GM12878 (cell line): ENCODE results near the gene DDX27.

Source experiments
- BACH1 ChIP-seq: fragments of 450-650 bp; IDR thresholded peaks from 2 replicates; pipeline ENCODE4 v1.6.1; 2017; ENCODE audit warnings: mild to moderate bottlenecking, borderline replicate concordance
- BMI1 ChIP-seq: fragments of 450-650 bp; IDR thresholded peaks from 2 replicates; pipeline ENCODE4 v1.6.1; 2016; ENCODE audit warnings: mild to moderate bottlenecking, moderate library complexity, borderline replicate concordance
- BRCA1 ChIP-seq: IDR thresholded peaks from 2 replicates; pipeline ENCODE4 v1.6.1; 2011; ENCODE audit warnings: low read depth, low read length, improper control_type of control experiment
- CTCF ChIP-seq, 3 experiments: IDR thresholded peaks in 2 of 3; conservative IDR thresholded peaks in 1 of 3; 2 replicates each; pipeline ENCODE4 v1.5.1; 2011; ENCODE audit warnings: low read depth in 3 of 3, low read length in 3 of 3, mild to moderate bottlenecking in 3 of 3, control low read depth in 2 of 3, moderate library complexity in 2 of 3, inconsistent platforms in 1 of 3, mixed read lengths in 1 of 3; ENCODE audit not compliant: control insufficient read depth in 2 of 3, insufficient read depth in 1 of 3; ENCODE audit errors: extremely low read depth in 1 of 3
- GABPA ChIP-seq: IDR thresholded peaks from 2 replicates; pipeline ENCODE4 v1.6.1; 2014; ENCODE audit warnings: antibody characterized with exemption, low read depth, mild to moderate bottlenecking, inconsistent platforms
- KAT2A ChIP-seq: conservative IDR thresholded peaks from 2 replicates; pipeline ENCODE4 v1.6.1; 2011; ENCODE audit warnings: low read depth, low read length; ENCODE audit not compliant: control insufficient read depth
- RAD51 ChIP-seq: fragments of 450-650 bp; IDR thresholded peaks from 2 replicates; pipeline ENCODE4 v1.6.1; 2016; ENCODE audit warnings: moderate library complexity, mild to moderate bottlenecking, inconsistent platforms
- REST ChIP-seq: IDR thresholded peaks from 2 replicates; pipeline ENCODE4 v1.6.1; 2012; ENCODE audit warnings: mild to moderate bottlenecking, low read depth, low read length
- SUPT20H ChIP-seq: IDR thresholded peaks from 2 replicates; pipeline ENCODE4 v1.6.1; 2011; ENCODE audit warnings: low read depth, mild to moderate bottlenecking, low read length, moderate library complexity, borderline replicate concordance; ENCODE audit not compliant: control insufficient read depth
- TAF1 ChIP-seq: IDR thresholded peaks from 2 replicates; pipeline ENCODE4 v1.6.1; 2011; ENCODE audit warnings: mild to moderate bottlenecking, low read depth, low read length, borderline replicate concordance
- TBL1XR1 ChIP-seq: IDR thresholded peaks from 2 replicates; pipeline ENCODE4 v1.6.1; 2012; ENCODE audit warnings: low read depth, low read length, improper control_type of control experiment
- ZNF274 ChIP-seq: IDR thresholded peaks from one replicate; pipeline ENCODE4 v1.8.0; 2011; ENCODE audit not compliant: insufficient read length, insufficient read depth

DNA sequence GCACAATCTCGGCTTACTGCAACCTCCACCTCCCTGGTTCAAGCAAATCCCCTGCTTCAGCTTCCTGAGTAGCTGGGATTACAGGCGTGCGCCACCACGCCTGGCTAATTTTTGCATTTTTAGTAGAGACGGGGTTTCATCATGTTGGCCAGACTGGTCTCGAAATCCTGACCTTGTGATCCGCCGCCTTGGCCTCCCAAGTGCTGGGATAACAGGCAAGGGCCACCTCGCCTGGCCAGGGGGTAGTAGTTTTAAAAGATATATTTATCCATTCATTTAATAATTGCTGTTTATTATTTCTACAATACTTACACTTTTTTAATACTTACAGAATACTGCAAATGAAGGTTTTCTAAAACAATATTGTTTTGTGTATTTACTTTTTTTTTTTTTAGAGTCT, 15.5 kb upstream of the DDX27 start:
- TF ChIP-seq RAD51 (no peak), CTCF (IDR thresholded peaks at IDR 0.05 in 2 of 3, conservative IDR thresholded peaks at IDR 0.05 in 1 of 3; ENCODE audit: control insufficient read depth in 2 of 3, extremely low read depth in 1 of 3, insufficient read depth in 1 of 3, low read depth in 3 of 3, low read length in 3 of 3) (no peak), REST (no peak), BMI1 (no peak), TBL1XR1 (no peak), BRCA1 (no peak), SUPT20H (no peak), KAT2A (no peak), BACH1 (no peak), ZNF274 (no peak), TAF1 (no peak), GABPA (no peak)
